SK-MEL-5 (cell line): ENCODE results near the gene CCDC146. TPM values are rescaled to one million over a fixed set of nuclear protein-coding genes. Genes with fewer than 3 reads are reported as not detected.
"Not testable (repeated sequence)": the region's sequence is repeated elsewhere in the genome, so short reads cannot be mapped to it uniquely, and the experiment has no call there.

Source experiments
- DNase-seq: peaks from one replicate; pipeline ENCODE4 v3.0.0-alpha.2; 2016; ENCODE audit warnings: low read depth, low spot score
- in situ Hi-C: cut with HindIII; loops from 2 replicates; pipeline ENCODE4 v1.10.0; 2016; ENCODE audit warnings: low sequenced_read_pairs, high pct_unique_total_duplicates, low pct_unique_long_range_greater_than_20kb
- polyA plus RNA-seq, 2 experiments: library from polyadenylated mRNA; depleted of rRNA; stranded (reverse); fragments of >200 nt; gene quantifications; 2 replicates each; pipeline ENCODE4 v1.2.3, GENCODE V29; 2015
- total RNA-seq: library from RNA; depleted of rRNA; stranded (reverse); fragments of >200 nt; shearing (Covaris generic); gene quantifications from 2 replicates; pipeline ENCODE4 v1.2.3, GENCODE V29; 2014; rRNA removed

Gene CCDC146, protein sequence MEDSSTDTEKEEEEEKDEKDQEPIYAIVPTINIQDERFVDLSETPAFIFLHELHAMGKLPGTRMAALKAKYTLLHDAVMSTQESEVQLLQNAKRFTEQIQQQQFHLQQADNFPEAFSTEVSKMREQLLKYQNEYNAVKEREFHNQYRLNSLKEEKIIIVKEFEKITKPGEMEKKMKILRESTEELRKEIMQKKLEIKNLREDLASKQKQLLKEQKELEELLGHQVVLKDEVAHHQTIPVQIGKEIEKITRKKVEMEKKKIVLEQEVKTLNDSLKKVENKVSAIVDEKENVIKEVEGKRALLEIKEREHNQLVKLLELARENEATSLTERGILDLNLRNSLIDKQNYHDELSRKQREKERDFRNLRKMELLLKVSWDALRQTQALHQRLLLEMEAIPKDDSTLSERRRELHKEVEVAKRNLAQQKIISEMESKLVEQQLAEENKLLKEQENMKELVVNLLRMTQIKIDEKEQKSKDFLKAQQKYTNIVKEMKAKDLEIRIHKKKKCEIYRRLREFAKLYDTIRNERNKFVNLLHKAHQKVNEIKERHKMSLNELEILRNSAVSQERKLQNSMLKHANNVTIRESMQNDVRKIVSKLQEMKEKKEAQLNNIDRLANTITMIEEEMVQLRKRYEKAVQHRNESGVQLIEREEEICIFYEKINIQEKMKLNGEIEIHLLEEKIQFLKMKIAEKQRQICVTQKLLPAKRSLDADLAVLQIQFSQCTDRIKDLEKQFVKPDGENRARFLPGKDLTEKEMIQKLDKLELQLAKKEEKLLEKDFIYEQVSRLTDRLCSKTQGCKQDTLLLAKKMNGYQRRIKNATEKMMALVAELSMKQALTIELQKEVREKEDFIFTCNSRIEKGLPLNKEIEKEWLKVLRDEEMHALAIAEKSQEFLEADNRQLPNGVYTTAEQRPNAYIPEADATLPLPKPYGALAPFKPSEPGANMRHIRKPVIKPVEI
- total RNA-seq, result 0.43 and 0.95 TPM in 2 replicates
- 0.27 and 0.58 TPM in 2 replicates for polyA plus RNA-seq (2015; cell fraction: cytosol; rRNA removed)
- polyA plus RNA-seq (2015; cell fraction: nucleus; rRNA removed), result 3.0 and 6.6 TPM in 2 replicates

DNA sequence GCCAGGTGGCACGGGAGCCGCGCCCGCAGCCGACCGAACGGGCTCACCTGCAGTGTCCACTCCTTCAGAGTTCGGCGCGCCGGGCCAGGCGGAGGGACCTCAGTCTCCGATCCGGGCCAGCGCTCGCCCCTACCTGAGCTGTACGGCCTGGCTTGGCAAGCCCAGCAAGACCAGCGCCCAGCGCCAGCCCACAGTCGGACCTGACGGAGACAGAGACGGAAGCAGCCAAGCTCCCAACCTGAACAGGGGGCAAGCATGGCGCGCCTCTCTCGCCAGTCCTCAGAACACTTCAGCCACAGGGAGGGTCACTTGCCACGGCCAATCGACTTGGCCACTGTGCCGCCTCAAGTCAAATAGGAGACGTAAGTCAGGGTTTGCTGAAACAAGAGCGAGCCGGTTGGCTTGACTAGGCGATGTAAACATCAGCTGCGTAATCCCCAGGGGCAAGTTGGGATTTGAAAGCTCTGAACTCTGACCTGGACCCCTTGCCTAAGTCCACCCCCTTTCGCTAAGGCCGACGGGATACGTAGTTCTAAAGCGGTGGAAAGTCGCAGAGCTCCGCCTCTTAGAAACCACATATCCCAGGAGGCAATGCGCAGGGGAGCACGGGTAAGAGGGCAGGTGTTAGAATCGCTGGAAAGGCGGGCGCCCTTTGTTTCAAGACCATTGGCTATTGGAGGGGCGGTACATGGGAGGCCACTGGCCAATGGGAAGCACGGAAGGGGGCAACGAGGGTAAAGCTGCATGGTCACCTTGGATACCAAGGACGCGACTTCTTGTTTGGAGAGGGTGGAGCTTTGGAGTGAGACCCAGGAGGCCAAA lies at the start of gene CCDC146:
TSS of gene CCDC146 (plus strand) at position 756 of the 822 bp plus-strand sequence. CDS start 45,054 bp downstream, outside the sequence.
- in situ Hi-C loops, result not testable (repeated sequence)

DNA sequence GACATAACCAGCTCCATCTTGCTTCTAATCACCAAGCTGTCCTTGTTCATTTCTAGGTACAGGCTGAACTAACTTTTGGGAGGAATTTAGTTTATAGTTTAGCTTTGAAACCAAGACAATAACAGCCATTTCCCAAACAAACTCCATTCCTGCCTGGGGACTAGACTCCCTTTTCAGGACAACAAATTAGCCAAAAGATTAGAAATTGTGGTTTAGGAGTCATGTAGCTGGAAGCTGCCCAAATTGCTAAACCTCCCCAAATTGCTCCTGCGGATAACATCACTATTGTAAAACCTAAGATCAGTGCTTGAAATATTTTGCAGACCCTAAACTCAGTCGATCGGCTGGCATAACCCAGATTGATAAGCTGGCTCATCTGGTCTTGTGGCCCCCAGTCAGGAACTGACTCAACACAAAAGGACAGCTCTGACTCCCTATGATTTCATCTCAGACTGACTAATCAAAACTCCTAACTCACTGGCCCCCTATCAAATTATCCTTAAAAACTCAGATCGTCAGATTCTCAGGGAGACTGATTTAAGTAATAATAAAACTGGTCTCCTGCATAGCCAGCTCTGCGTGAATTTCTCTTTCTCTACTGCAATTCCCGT lies 47.5 kb upstream of the CCDC146 start:
- in situ Hi-C loops, DNase-seq: not testable (repeated sequence)

More for the DNA sequence above, at the start of gene CCDC146:
- peak; percentile 100 for DNase-seq

DNA sequence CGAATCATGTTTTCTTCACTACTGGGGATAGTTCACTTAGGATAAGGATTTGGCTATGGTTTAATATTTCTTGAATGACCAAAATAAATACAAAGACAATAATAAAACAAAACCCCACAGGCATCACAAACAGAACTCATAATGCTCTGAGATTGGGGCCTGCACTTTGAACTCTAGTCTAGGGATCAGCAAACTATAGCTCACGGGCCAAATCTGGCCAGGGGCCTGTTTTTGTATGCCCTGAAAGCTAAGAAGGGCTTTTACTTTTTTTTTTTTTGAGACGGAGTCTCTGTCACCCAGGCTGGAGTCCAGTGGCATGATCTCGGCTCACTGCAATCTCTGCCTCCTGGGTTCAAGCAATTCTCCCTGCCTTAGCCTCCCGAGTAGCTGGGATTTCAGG lies 45.4 kb upstream of the CCDC146 start:
- DNase-seq, in situ Hi-C loops: not testable (repeated sequence)

DNA sequence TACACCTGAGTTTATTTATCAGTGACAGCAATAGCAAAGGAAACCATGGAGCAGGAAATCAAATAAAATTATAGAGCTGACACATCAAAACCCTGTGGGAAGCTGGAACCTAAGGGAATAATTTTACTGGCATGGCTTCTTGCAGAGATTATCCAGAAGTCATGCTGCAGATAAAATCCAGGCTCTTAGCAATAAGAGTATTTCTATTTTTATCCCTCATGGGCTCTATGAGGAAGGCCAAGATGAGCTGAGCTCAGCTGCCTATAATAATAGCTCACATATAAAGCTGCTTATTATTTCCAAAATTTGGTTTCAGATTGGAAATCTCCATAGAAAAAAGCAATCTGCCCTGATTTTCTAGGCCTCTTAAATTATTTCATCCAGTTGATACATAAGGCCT lies 43.3 kb upstream of the CCDC146 start:
- in situ Hi-C loops, DNase-seq: not testable (repeated sequence)

DNA sequence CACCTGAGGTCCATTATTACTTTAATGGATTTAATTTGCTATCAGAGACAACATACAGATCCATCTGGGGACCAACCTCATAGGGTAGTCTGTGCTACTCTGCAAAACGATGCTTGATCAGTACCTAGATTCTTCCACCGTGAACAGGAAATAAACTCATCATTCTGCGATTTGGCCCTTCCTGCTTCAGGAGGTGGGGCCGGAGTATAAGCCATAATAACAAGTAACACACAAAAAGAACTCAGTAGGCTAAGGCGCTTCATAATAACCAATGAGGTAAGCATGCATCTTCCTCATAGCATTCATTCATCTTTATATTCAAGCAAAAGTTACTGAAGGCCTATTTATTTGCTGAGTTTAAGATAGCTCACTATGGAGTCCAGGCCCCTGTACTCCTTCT lies 42.8 kb upstream of the CCDC146 start:
- DNase-seq, in situ Hi-C loops: not testable (repeated sequence)

DNA sequence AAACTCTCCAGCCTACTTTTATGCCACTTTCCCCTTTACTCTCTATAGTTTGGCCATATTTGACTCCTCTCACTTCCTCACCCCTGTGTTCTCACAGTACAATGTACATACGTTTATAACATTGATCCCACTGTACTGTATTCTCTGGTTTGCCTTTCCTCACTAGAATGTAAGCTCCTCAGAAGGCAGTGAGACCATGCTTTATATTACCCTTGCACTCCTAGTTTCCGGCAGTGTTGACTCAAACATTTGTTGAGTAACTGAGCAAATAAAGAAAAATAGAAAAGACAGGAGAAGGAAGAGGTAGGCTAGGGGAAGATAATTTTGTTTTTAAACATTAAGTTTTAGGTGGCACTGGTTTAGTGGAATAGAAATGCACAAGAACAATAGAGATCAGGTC lies 42.2 kb upstream of the CCDC146 start:
- DNase-seq, in situ Hi-C loops: not testable (repeated sequence)

DNA sequence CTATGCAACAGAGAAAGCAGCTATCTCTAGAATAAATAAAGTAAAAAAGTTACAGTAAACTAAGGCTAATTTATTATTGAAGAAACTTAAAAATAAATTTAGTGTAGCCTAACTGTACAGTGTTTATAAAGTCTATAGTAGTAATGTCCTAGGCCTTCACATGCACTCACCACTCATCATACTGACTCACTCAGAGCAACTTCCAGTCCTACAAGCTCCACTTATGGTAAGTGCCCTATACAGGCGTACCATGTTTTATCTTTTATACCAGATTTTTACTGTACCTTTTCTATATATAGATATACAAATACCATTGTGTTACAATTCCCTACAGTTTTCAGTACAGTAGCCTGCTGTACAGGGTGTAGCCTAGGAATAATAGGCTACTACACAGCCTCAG lies 40.2 kb upstream of the CCDC146 start:
- in situ Hi-C loops, DNase-seq: not testable (repeated sequence)

DNA sequence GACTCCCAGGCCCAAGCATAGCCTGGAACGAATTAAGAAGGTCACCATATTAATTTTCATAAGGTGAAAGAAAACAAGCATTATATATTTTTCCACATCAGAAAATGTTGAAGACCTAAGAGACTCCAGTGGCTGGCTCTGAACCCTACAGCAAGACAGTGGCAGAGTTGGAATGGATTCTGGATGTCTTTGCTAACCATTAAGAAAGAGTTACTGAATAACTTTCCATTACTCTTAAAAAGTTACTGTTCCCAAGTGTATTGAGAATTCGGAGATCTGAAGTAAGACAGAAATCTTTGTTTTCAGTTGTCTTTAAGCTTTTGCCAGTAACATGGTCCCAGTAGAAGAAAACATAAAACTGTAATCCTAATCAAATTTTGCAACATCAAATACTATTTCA lies 30.1 kb upstream of the CCDC146 start:
- in situ Hi-C loops, DNase-seq: not testable (repeated sequence)

DNA sequence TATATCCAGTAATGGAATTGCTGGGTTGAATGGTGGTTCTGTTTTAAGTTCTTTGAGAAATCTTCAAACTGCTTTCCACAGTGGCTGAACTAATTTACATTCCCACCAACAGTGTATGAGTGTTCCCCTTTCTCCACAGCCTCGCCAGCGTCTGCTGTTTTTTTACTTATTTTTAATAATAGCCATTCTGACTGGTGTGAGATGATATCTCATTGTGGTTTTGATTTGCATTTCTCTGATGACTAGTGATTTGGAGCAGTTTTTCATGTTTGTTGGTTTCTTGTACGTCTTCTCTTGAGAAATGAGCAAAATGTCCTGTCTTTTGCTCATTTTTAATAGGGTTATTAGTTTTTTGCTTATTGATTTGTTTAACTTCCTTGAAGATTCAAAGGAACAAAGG lies 21.9 kb upstream of the CCDC146 start:
- DNase-seq, in situ Hi-C loops: not testable (repeated sequence)

DNA sequence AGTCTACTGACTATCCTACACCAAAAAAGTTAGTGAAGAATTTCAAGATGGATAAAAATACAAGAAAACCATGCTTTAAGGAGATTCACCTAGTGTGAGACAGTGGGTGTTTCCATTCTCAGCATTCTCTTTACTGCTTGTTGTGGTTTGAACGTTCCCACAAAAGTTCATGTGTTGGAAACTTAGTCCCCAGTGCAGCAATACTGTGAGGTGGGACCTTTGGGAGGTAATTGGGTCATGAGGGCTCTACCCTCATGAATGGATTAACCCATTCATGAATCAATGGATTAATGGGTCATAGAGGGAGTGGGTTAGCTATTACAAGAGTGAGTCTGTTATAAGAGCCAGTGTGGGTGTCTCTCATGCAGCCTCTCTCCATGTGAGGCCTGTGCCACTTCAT lies 21.2 kb upstream of the CCDC146 start:
- in situ Hi-C loops, DNase-seq: not testable (repeated sequence)

DNA sequence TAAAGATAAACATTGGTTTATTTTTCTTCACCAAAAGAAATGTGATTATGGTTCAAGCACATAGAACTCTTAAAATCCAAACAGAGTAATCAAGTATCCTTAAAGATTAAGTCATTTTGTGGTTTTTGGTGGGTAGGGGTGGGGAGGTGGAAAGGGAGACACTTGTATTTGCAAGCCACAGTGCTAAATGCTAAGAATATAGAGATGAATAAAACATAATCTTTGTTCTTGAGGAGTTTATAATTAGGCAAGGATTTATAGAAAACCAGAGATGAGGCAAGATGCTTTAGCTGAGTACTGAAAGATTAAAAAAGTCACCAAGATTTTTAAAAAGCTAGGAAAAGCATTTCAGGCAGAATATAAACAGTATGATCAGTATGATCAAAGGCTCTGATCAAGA lies 19.7 kb upstream of the CCDC146 start:
- DNase-seq, in situ Hi-C loops: not testable (repeated sequence)

DNA sequence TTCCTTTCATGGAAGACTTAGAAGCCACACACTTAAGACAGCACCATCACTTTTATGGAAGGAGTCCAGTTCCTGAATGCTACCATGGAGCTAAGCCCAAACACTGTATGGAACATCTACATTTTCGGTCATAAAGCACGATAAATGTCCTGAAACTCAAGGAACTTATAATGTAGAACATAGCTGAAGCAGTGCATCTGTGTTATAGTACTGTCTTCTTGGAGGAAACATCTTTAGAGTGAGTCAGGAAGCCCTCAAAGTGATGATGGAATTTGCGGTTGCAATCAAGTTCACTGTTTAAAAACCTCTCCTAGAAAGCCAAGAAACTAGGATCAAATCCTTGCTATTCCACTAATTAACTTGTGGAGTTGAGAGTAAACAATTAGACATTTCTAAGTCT lies 16.5 kb upstream of the CCDC146 start:
- DNase-seq, in situ Hi-C loops: not testable (repeated sequence)

DNA sequence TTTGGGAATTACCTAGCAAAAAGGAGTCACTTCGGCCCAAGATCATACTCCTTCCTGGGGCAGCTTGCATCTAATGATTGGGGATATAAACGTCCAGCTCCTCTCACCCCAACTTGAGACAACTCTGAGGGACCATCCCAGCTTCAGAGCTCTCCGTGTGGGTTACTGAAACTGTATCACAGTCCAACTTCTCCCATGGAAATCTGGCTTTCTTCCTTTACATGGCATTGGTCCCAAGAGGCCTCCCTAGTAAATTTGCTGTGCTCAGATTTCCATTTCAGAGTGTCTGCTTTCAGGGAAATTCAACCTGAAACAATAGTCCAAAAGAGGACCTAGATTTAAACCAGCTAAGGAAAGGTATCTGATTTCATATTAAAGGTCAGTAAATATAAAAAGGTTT lies 14.8 kb upstream of the CCDC146 start:
- in situ Hi-C loops, result not testable (repeated sequence)

DNA sequence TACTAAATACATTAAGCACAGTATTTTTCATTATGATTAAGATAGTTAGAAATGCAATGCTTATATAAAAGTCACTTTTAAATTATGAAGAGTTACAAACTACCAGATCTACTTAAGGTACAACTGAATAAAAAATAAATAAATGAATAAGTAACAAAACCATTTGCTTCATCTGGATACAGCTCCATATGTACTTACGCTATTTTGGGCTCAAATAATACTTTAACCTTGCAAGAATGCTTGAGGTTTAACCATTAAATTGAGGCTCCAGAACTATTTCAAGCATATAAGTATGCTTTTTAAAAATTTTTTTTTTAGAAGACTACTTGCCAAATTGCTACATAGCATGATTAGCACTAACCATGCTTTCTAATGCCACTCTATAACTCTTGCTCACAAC lies 14.1 kb upstream of the CCDC146 start:
- DNase-seq, in situ Hi-C loops: not testable (repeated sequence)

More for the DNA sequence above, 14.8 kb upstream of the CCDC146 start:
- not testable (repeated sequence) for DNase-seq

DNA sequence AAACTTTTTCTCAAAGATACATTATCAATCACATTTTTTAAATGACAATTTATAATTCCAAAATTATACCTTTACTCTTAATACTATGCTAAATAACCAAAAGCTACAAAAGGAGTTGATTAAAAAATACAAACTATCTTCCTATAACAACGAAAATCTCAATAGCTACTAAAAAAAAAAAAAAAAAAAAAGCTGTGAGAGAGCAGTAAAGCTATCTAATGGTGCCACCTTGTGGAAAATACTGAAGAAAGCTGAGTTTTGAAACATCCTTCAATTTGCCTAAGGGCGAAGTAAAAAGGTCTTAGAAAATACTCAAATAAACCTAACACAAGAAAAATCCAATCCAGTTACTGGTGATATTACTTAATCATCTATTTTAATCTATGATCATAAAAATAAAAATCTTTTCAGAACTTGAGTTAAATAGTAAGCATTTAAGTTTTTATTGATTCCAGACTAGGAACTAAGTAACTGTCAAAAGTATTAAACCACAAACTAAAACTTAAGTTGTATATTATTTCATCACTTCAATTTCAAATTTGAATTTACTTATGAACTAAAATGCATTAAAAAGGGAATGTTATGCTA lies 9.6 kb upstream of the CCDC146 start:
- in situ Hi-C loops, result not testable (repeated sequence)
- DNase-seq, result peak; percentile 39

DNA sequence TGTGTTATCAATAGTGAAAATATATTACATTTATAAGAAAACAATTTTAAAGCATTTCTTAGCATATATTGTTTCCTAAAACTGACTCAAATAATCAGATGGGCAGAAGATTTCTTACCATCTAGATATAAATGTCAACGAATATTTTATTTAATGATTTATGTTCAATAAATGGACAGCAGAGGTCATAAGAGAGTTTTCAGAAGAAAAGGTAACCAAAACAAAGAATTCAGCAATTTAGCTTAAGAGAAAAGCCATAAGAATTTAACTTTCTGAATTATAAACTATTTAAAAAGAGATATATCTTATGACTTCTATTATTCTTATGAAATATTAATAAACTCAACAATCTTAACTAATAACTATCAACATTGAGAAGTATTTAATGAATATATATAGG lies 3.1 kb downstream of the CCDC146 start:
- in situ Hi-C loops, result not testable (repeated sequence)
- DNase-seq, result peak; percentile 46
